SU-DHL-6 (cell line): ENCODE results near the gene PBRM1.

Source experiments
- EZH2phosphoT487 ChIP-seq: fragments of 200-600 bp; sonication (generic), shearing (Covaris generic); conservative IDR thresholded peaks from 2 replicates; pipeline ENCODE4 v1.6.1; 2018; ENCODE audit warnings: mild to moderate bottlenecking, antibody characterized with exemption, low read length, moderate library complexity, mixed read lengths
- TF ChIP-seq, protein P1 (sequence below): fragments of 200-600 bp; sonication (generic); IDR thresholded peaks from one replicate; pipeline ENCODE4 v1.5.1; 2017; ENCODE audit warnings: antibody characterized with exemption, mild to moderate bottlenecking, low read length, moderate library complexity; ENCODE audit not compliant: insufficient read depth, poor library complexity, severe bottlenecking

DNA sequence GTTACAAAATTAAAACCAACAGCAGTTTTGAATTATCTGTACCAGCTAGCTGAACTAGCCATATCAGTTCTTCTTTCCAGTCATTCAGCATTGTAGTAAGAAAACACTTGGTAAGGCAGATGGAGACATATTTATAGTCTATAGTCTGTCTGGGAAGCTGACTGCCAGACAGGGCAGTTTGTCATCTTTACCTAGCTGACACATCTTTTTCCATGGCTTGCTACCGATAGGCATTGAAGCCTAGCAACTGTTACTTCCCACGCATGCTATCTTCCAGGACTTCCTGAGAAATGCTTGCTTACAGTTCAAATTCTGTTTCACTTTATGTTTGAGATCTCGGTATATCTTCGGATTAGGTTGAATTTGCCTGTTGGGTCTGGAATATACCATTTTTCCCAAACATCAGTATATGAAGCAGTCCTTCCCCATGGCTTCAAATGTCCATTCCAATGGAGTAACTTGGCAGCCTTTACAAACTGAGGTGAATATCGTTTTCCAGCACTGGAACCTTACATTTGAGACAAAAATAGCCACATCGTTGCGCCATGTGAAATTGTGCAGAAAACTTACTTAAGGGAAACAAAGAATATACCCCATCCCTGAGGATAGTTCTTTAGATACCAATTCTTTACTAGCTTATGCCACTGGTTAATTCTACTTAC is 8.9 kb upstream of the PBRM1 start:
- TF ChIP-seq, protein P1, sequence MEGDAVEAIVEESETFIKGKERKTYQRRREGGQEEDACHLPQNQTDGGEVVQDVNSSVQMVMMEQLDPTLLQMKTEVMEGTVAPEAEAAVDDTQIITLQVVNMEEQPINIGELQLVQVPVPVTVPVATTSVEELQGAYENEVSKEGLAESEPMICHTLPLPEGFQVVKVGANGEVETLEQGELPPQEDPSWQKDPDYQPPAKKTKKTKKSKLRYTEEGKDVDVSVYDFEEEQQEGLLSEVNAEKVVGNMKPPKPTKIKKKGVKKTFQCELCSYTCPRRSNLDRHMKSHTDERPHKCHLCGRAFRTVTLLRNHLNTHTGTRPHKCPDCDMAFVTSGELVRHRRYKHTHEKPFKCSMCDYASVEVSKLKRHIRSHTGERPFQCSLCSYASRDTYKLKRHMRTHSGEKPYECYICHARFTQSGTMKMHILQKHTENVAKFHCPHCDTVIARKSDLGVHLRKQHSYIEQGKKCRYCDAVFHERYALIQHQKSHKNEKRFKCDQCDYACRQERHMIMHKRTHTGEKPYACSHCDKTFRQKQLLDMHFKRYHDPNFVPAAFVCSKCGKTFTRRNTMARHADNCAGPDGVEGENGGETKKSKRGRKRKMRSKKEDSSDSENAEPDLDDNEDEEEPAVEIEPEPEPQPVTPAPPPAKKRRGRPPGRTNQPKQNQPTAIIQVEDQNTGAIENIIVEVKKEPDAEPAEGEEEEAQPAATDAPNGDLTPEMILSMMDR: no peak
- TF ChIP-seq EZH2phosphoT487: no peak
